ENCODE measurements around the gene SLCO3A1.

SLCO3A1 gene

GRCh38 chr15:92011611-92012367 is 158.3 kb downstream of the SLCO3A1 start:
- DNase-seq: peak in 1 of 2 experiments; percentile 70

- DNase-seq: no peak
These were observed 158.8 kb downstream of the SLCO3A1 start for GRCh38 chr15:92012368-92012629.

GRCh38 chr15:92012881-92013280 is 159.4 kb downstream of the SLCO3A1 start:
- DNase-seq: no peak

- DNase-seq: no peak
These were observed 160.9 kb downstream of the SLCO3A1 start for GRCh38 chr15:92014281-92015030.

GRCh38 chr15:92017882-92018534 is 164.5 kb downstream of the SLCO3A1 start:
- DNase-seq: no peak

- peak; percentile 50 to 78 for DNase-seq
These were observed 165.2 kb downstream of the SLCO3A1 start for GRCh38 chr15:92018535-92019239.

- DNase-seq: no peak
These were observed 166.2 kb downstream of the SLCO3A1 start for GRCh38 chr15:92019706-92020105.

- no peak for DNase-seq
These were observed 166.7 kb downstream of the SLCO3A1 start for GRCh38 chr15:92020207-92020606.

- no peak for DNase-seq
These were observed 167.3 kb downstream of the SLCO3A1 start for GRCh38 chr15:92020804-92021203.

GRCh38 chr15:92021792-92022191 is 168.3 kb downstream of the SLCO3A1 start:
- peak; percentile 15 to 77 for DNase-seq

GRCh38 chr15:92023965-92024364 is 170.5 kb downstream of the SLCO3A1 start:
- DNase-seq: no peak

- DNase-seq: peak in 1 of 2 experiments; percentile 12
These were observed 172.3 kb downstream of the SLCO3A1 start for GRCh38 chr15:92025706-92026270.

GRCh38 chr15:92028389-92028724 is 174.8 kb downstream of the SLCO3A1 start:
- no peak for DNase-seq

- DNase-seq: no peak
These were observed 176.3 kb downstream of the SLCO3A1 start for GRCh38 chr15:92029767-92030166.

GRCh38 chr15:92033314-92033713 is 179.8 kb downstream of the SLCO3A1 start:
- no peak for DNase-seq

- DNase-seq: no peak
These were observed 180.2 kb downstream of the SLCO3A1 start for GRCh38 chr15:92033723-92034122.

- DNase-seq: no peak
These were observed 180.7 kb downstream of the SLCO3A1 start for GRCh38 chr15:92034227-92034626.

- no peak for DNase-seq
These were observed 182.0 kb downstream of the SLCO3A1 start for GRCh38 chr15:92035551-92035950.

GRCh38 chr15:92035961-92036360 is 182.5 kb downstream of the SLCO3A1 start:
- DNase-seq: no peak

GRCh38 chr15:92037491-92037890 is 184.0 kb downstream of the SLCO3A1 start:
- no peak for DNase-seq

GRCh38 chr15:92040350-92040749 is 186.8 kb downstream of the SLCO3A1 start:
- DNase-seq: no peak

GRCh38 chr15:92041371-92041770 is 187.9 kb downstream of the SLCO3A1 start:
- DNase-seq: no peak

GRCh38 chr15:92043283-92043682 is 189.8 kb downstream of the SLCO3A1 start:
- DNase-seq: no peak

All from NCI-H524 (cell line).